Measurements from ENCODE around the gene NAV2. TPM values are rescaled to one million over a fixed set of nuclear protein-coding genes. Genes with fewer than 3 reads are reported as not detected.

The NAV2 gene
- polyA plus RNA-seq, 3 donors = not detected

GRCh38 chr11:19864141-19865140 is 151.8 kb downstream of the NAV2 start:
- no peak overlapping the region for H3K27ac ChIP-seq (ENCODE audit: low read depth in 1 of 2, low read length in 2 of 2)
- 85% methylated on average over 6 of the region's 6 CpGs for WGBS (ENCODE audit: insufficient coverage)
- intact Hi-C loops (cut with micrococcal nuclease) = no loop called here
- Mint-ChIP-seq H3K9me3 (peaks cover 0 to 3% (median 0%) of the 10 kb centered on the region in 7 donors), H3K4me3 (no peak overlapping the region), H3K27ac (no peak overlapping the region), H3K36me3 (no peaks in the 10 kb centered on the region), H3K4me1 (no peaks in the 10 kb centered on the region), H3K27me3 (ENCODE audit: low read depth in 3 of 3) (peaks cover 0 to 4% (median 2%) of the 10 kb centered on the region in 3 donors)
- no peaks in the 10 kb centered on the region for H4K20me1 ChIP-seq (ENCODE audit: insufficient read depth, low read length)
- H3K27me3 ChIP-seq (ENCODE audit: control insufficient read depth in 2 of 2, insufficient read depth in 2 of 2, low read length in 2 of 2) = no peaks in the 10 kb centered on the region
- H3K79me2 ChIP-seq (ENCODE audit: insufficient read depth, low read length) = no peaks in the 10 kb centered on the region
- H3K4me3 ChIP-seq (replicated peaks in 1 of 3; ENCODE audit: low read depth in 2 of 3, low read length in 3 of 3) = no peak overlapping the region
- DNase-seq = no peak
- no peak overlapping the region for H3K4me2 ChIP-seq (replicated peaks; ENCODE audit: extremely low read depth, low read length, poor library complexity, severe bottlenecking)
- no peaks in the 10 kb centered on the region for H3K36me3 ChIP-seq (replicated peaks in 1 of 2; ENCODE audit: control insufficient read depth in 1 of 2, insufficient read depth in 2 of 2, low read length in 2 of 2)
- H2AFZ ChIP-seq (ENCODE audit: insufficient read depth, low read depth, low read length, poor library complexity, severe bottlenecking) = no peak overlapping the region
- H3K9ac ChIP-seq (ENCODE audit: insufficient read depth, low read length, poor library complexity, severe bottlenecking) = no peak overlapping the region
- no peaks in the 10 kb centered on the region for H3K4me1 ChIP-seq (ENCODE audit: control insufficient read depth in 1 of 2, insufficient read depth in 2 of 2, low read length in 2 of 2)
- no peak for TF ChIP-seq CTCF (IDR thresholded peaks at IDR 0.05)
- no peaks in the 10 kb centered on the region for H3K9me3 ChIP-seq (replicated peaks in 1 of 2; ENCODE audit: control insufficient read depth in 1 of 2, insufficient read depth in 1 of 2, low read length in 2 of 2)

GRCh38 chr11:19866037-19866436 is 153.4 kb downstream of the NAV2 start:
- Histone ChIP-seq H3K27me3 (ENCODE audit: control insufficient read depth in 2 of 2, insufficient read depth in 2 of 2, low read length in 2 of 2) (no peaks in the 10 kb centered on the region), H3K36me3 (replicated peaks in 1 of 2; ENCODE audit: control insufficient read depth in 1 of 2, insufficient read depth in 2 of 2, low read length in 2 of 2) (no peaks in the 10 kb centered on the region), H3K9ac (ENCODE audit: insufficient read depth, low read length, poor library complexity, severe bottlenecking) (no peak overlapping the region), H3K4me3 (replicated peaks in 1 of 3; ENCODE audit: low read depth in 2 of 3, low read length in 3 of 3) (no peak overlapping the region), H3K79me2 (ENCODE audit: insufficient read depth, low read length) (no peaks in the 10 kb centered on the region), H3K27ac (ENCODE audit: low read depth in 1 of 2, low read length in 2 of 2) (no peak overlapping the region), H4K20me1 (ENCODE audit: insufficient read depth, low read length) (no peaks in the 10 kb centered on the region), H3K4me1 (ENCODE audit: control insufficient read depth in 1 of 2, insufficient read depth in 2 of 2, low read length in 2 of 2) (no peaks in the 10 kb centered on the region), H3K4me2 (replicated peaks; ENCODE audit: extremely low read depth, low read length, poor library complexity, severe bottlenecking) (no peak overlapping the region), H3K9me3 (replicated peaks in 1 of 2; ENCODE audit: control insufficient read depth in 1 of 2, insufficient read depth in 1 of 2, low read length in 2 of 2) (no peaks in the 10 kb centered on the region), H2AFZ (ENCODE audit: insufficient read depth, low read depth, low read length, poor library complexity, severe bottlenecking) (no peak overlapping the region)
- intact Hi-C loops (cut with micrococcal nuclease) = no loop called here
- H3K9me3 Mint-ChIP-seq = no peaks in the 10 kb centered on the region
- H3K27ac Mint-ChIP-seq = no peak overlapping the region
- no peaks in the 10 kb centered on the region for H3K4me1 Mint-ChIP-seq
- H3K4me3 Mint-ChIP-seq = no peak overlapping the region
- peaks cover 0 to 4% (median 2%) of the 10 kb centered on the region in 3 donors for H3K27me3 Mint-ChIP-seq (ENCODE audit: low read depth in 3 of 3)
- TF ChIP-seq CTCF (IDR thresholded peaks at IDR 0.05) = no peak
- no peak for DNase-seq
- WGBS (ENCODE audit: insufficient coverage) = no CpG with 5 or more reads among the region's 3 CpGs
- no peaks in the 10 kb centered on the region for H3K36me3 Mint-ChIP-seq

Data from CD14-positive monocyte (primary cell).